HG03025 (cell line): ENCODE results near the gene TLNRD1.
"Not testable (repeated sequence)": the region's sequence is repeated elsewhere in the genome, so short reads cannot be mapped to it uniquely, and the experiment has no call there.

ENCODE experiments used
- ATAC-seq: cut with Tn5 transposase; IDR thresholded peaks from one replicate; pipeline ENCODE4 v1.9.1; 2021; ENCODE audit warnings: mild to moderate bottlenecking, moderate library complexity; ENCODE audit not compliant: unreplicated experiment, low FRiP score

The TLNRD1 gene

GRCh38 chr15:81000624-81001151 lies at the start of gene TLNRD1:
TSS of gene TLNRD1 (plus strand) at chr15:81000923. CDS start at chr15:81002272, 1,349 bp downstream.
- ATAC-seq, result peak; percentile 52

- ATAC-seq, result no peak
These were observed 48.8 kb upstream of the TLNRD1 start for GRCh38 chr15:80951941-80952340.

- no peak for ATAC-seq
These were observed 47.4 kb upstream of the TLNRD1 start for GRCh38 chr15:80953001-80953952.

- ATAC-seq, result no peak
These were observed 46.6 kb upstream of the TLNRD1 start for GRCh38 chr15:80953953-80954778.

GRCh38 chr15:80955571-80956452 lies 44.9 kb upstream of the TLNRD1 start:
- ATAC-seq, result not testable (repeated sequence)

- ATAC-seq, result no peak
These were observed 43.2 kb upstream of the TLNRD1 start for GRCh38 chr15:80957556-80957955.

GRCh38 chr15:80957976-80958375 lies 42.7 kb upstream of the TLNRD1 start:
- no peak for ATAC-seq

- no peak for ATAC-seq
These were observed 41.8 kb upstream of the TLNRD1 start for GRCh38 chr15:80958818-80959495.

GRCh38 chr15:80965454-80965853 lies 35.3 kb upstream of the TLNRD1 start:
- ATAC-seq, result not testable (repeated sequence)

- no peak for ATAC-seq
These were observed 34.1 kb upstream of the TLNRD1 start for GRCh38 chr15:80966431-80967197.

- ATAC-seq, result no peak
These were observed 33.3 kb upstream of the TLNRD1 start for GRCh38 chr15:80967451-80967850.

- ATAC-seq, result no peak
These were observed 32.7 kb upstream of the TLNRD1 start for GRCh38 chr15:80967991-80968510.

- ATAC-seq, result no peak
These were observed 31.4 kb upstream of the TLNRD1 start for GRCh38 chr15:80969316-80969715.

- ATAC-seq, result no peak
These were observed 30.6 kb upstream of the TLNRD1 start for GRCh38 chr15:80970018-80970657.

- ATAC-seq, result no peak
These were observed 30.1 kb upstream of the TLNRD1 start for GRCh38 chr15:80970658-80971057.

- no peak for ATAC-seq
These were observed 29.6 kb upstream of the TLNRD1 start for GRCh38 chr15:80971143-80971542.

- no peak for ATAC-seq
These were observed 28.4 kb upstream of the TLNRD1 start for GRCh38 chr15:80972276-80972675.

- no peak for ATAC-seq
These were observed 25.8 kb upstream of the TLNRD1 start for GRCh38 chr15:80974914-80975313.
